GM18858 (cell line): ENCODE measurements around the gene ZNF438.
"Not testable (repeated sequence)": the region's sequence is repeated elsewhere in the genome, so short reads cannot be mapped to it uniquely, and the experiment has no call there.

Source experiments
- ATAC-seq: cut with Tn5 transposase; IDR thresholded peaks from one replicate; pipeline ENCODE4 v1.9.1; 2021; ENCODE audit not compliant: unreplicated experiment

The ZNF438 gene

GRCh38 chr10:31042670-31043069 lies 11.0 kb upstream of the ZNF438 start:
- ATAC-seq: no peak

GRCh38 chr10:31041011-31041410 lies 9.3 kb upstream of the ZNF438 start:
- ATAC-seq: no peak

- ATAC-seq: not testable (repeated sequence)
These were observed 7.3 kb upstream of the ZNF438 start for GRCh38 chr10:31039006-31039405.

- ATAC-seq: no peak
These were observed 6.1 kb upstream of the ZNF438 start for GRCh38 chr10:31037749-31038148.

GRCh38 chr10:31036209-31036608 lies 4.5 kb upstream of the ZNF438 start:
- ATAC-seq: no peak

- no peak for ATAC-seq
These were observed 3.7 kb upstream of the ZNF438 start for GRCh38 chr10:31035266-31035798.

- ATAC-seq: no peak
These were observed 2.6 kb upstream of the ZNF438 start for GRCh38 chr10:31034098-31034909.

GRCh38 chr10:31033147-31033546 lies 1.5 kb upstream of the ZNF438 start:
- ATAC-seq: no peak

GRCh38 chr10:31032258-31033132 lies 830 bp upstream of the ZNF438 start:
- peak; percentile 63 for ATAC-seq

GRCh38 chr10:31031205-31031557 lies 484 bp downstream of the ZNF438 start:
- no peak for ATAC-seq

- no peak for ATAC-seq
These were observed 865 bp downstream of the ZNF438 start for GRCh38 chr10:31030800-31031199.

- no peak for ATAC-seq
These were observed 1.4 kb downstream of the ZNF438 start for GRCh38 chr10:31030260-31030659.

- ATAC-seq: no peak
These were observed 3.6 kb downstream of the ZNF438 start for GRCh38 chr10:31028081-31028480.

- not testable (repeated sequence) for ATAC-seq
These were observed 5.4 kb downstream of the ZNF438 start for GRCh38 chr10:31026279-31026678.

- ATAC-seq: no peak
These were observed 6.5 kb downstream of the ZNF438 start for GRCh38 chr10:31025142-31025541.

- ATAC-seq: no peak
These were observed 8.1 kb downstream of the ZNF438 start for GRCh38 chr10:31023558-31023957.

GRCh38 chr10:31020209-31020608 lies 11.5 kb downstream of the ZNF438 start:
- ATAC-seq: no peak

GRCh38 chr10:31018962-31019361 lies 12.7 kb downstream of the ZNF438 start:
- no peak for ATAC-seq

GRCh38 chr10:31018356-31018750 lies 13.3 kb downstream of the ZNF438 start:
- ATAC-seq: no peak

- no peak for ATAC-seq
These were observed 13.9 kb downstream of the ZNF438 start for GRCh38 chr10:31017534-31018355.
